ENCODE data around the gene TMEM150A. TPM values are rescaled to one million over a fixed set of nuclear protein-coding genes. Genes with fewer than 3 reads are reported as not detected.

TMEM150A gene
- total and polyA plus RNA-seq, 2 of the 13 experiments (the other 11 are each of a cell fraction or from before 2014, with no cell fraction given) = 30.1 to 70.4 TPM

DNA sequence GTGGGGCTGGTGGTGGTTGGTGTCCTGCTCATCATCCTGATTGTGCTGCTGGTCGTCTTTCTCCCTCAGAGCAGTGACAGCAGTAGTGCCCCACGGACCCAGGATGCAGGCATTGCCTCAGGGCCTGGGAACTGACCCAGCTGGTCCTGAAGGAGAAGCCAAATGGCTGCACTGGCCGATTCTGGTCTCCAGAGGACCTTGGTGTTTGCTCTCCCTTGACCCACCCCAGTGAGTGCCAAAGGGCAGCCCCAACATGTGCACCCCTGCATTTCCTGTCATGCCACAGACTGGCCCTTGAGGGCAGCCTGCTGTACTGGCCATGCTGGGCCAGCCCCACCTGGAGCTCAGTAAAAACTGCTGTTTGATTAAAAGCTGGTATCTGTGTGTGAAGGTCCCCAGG lies 9.5 kb downstream of the TMEM150A start (continued):
- TF ChIP-seq, protein P1, sequence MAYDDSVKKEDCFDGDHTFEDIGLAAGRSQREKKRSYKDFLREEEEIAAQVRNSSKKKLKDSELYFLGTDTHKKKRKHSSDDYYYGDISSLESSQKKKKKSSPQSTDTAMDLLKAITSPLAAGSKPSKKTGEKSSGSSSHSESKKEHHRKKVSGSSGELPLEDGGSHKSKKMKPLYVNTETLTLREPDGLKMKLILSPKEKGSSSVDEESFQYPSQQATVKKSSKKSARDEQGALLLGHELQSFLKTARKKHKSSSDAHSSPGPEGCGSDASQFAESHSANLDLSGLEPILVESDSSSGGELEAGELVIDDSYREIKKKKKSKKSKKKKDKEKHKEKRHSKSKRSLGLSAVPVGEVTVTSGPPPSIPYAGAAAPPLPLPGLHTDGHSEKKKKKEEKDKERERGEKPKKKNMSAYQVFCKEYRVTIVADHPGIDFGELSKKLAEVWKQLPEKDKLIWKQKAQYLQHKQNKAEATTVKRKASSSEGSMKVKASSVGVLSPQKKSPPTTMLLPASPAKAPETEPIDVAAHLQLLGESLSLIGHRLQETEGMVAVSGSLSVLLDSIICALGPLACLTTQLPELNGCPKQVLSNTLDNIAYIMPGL (CRISPR knock-in tag; IDR thresholded peaks at IDR 0.05; ENCODE audit: borderline replicate concordance in 1 of 2, low read depth in 1 of 2) = peak in 1 of 2 experiments; percentile 36; a peak in 1 of 4 replicates
- TF ChIP-seq, protein P2, sequence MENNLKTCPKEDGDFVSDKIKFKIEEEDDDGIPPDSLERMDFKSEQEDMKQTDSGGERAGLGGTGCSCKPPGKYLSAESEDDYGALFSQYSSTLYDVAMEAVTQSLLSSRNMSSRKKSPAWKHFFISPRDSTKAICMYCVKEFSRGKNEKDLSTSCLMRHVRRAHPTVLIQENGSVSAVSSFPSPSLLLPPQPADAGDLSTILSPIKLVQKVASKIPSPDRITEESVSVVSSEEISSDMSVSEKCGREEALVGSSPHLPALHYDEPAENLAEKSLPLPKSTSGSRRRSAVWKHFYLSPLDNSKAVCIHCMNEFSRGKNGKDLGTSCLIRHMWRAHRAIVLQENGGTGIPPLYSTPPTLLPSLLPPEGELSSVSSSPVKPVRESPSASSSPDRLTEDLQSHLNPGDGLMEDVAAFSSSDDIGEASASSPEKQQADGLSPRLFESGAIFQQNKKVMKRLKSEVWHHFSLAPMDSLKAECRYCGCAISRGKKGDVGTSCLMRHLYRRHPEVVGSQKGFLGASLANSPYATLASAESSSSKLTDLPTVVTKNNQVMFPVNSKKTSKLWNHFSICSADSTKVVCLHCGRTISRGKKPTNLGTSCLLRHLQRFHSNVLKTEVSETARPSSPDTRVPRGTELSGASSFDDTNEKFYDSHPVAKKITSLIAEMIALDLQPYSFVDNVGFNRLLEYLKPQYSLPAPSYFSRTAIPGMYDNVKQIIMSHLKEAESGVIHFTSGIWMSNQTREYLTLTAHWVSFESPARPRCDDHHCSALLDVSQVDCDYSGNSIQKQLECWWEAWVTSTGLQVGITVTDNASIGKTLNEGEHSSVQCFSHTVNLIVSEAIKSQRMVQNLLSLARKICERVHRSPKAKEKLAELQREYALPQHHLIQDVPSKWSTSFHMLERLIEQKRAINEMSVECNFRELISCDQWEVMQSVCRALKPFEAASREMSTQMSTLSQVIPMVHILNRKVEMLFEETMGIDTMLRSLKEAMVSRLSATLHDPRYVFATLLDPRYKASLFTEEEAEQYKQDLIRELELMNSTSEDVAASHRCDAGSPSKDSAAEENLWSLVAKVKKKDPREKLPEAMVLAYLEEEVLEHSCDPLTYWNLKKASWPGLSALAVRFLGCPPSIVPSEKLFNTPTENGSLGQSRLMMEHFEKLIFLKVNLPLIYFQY (CRISPR knock-in tag; IDR thresholded peaks at IDR 0.05; ENCODE audit: borderline replicate concordance) = no peak
- TF ChIP-seq, protein P3, sequence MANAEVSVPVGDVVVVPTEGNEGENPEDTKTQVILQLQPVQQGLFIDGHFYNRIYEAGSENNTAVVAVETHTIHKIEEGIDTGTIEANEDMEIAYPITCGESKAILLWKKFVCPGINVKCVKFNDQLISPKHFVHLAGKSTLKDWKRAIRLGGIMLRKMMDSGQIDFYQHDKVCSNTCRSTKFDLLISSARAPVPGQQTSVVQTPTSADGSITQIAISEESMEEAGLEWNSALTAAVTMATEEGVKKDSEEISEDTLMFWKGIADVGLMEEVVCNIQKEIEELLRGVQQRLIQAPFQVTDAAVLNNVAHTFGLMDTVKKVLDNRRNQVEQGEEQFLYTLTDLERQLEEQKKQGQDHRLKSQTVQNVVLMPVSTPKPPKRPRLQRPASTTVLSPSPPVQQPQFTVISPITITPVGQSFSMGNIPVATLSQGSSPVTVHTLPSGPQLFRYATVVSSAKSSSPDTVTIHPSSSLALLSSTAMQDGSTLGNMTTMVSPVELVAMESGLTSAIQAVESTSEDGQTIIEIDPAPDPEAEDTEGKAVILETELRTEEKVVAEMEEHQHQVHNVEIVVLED (CRISPR knock-in tag; IDR thresholded peaks at IDR 0.05; ENCODE audit: borderline replicate concordance) = no peak
- no peak for TF ChIP-seq NR2C2 (CRISPR knock-in tag; IDR thresholded peaks at IDR 0.05; ENCODE audit: borderline replicate concordance)
- TF ChIP-seq ZKSCAN8 (CRISPR knock-in tag; IDR thresholded peaks at IDR 0.05; ENCODE audit: borderline replicate concordance) = no peak
- no peak for TF ChIP-seq SUZ12 (IDR thresholded peaks at IDR 0.05; ENCODE audit: low read depth, low read length)
- TF ChIP-seq ZNF121 (CRISPR knock-in tag; IDR thresholded peaks at IDR 0.05) = peak; percentile 50; the same call in 1 of the 2 replicates
- TF ChIP-seq, protein P4, sequence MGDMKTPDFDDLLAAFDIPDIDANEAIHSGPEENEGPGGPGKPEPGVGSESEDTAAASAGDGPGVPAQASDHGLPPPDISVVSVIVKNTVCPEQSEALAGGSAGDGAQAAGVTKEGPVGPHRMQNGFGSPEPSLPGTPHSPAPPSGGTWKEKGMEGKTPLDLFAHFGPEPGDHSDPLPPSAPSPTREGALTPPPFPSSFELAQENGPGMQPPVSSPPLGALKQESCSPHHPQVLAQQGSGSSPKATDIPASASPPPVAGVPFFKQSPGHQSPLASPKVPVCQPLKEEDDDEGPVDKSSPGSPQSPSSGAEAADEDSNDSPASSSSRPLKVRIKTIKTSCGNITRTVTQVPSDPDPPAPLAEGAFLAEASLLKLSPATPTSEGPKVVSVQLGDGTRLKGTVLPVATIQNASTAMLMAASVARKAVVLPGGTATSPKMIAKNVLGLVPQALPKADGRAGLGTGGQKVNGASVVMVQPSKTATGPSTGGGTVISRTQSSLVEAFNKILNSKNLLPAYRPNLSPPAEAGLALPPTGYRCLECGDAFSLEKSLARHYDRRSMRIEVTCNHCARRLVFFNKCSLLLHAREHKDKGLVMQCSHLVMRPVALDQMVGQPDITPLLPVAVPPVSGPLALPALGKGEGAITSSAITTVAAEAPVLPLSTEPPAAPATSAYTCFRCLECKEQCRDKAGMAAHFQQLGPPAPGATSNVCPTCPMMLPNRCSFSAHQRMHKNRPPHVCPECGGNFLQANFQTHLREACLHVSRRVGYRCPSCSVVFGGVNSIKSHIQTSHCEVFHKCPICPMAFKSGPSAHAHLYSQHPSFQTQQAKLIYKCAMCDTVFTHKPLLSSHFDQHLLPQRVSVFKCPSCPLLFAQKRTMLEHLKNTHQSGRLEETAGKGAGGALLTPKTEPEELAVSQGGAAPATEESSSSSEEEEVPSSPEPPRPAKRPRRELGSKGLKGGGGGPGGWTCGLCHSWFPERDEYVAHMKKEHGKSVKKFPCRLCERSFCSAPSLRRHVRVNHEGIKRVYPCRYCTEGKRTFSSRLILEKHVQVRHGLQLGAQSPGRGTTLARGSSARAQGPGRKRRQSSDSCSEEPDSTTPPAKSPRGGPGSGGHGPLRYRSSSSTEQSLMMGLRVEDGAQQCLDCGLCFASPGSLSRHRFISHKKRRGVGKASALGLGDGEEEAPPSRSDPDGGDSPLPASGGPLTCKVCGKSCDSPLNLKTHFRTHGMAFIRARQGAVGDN (CRISPR knock-in tag; IDR thresholded peaks at IDR 0.05) = peak; percentile 81
- TF ChIP-seq, protein P5, sequence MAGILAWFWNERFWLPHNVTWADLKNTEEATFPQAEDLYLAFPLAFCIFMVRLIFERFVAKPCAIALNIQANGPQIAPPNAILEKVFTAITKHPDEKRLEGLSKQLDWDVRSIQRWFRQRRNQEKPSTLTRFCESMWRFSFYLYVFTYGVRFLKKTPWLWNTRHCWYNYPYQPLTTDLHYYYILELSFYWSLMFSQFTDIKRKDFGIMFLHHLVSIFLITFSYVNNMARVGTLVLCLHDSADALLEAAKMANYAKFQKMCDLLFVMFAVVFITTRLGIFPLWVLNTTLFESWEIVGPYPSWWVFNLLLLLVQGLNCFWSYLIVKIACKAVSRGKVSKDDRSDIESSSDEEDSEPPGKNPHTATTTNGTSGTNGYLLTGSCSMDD (CRISPR knock-in tag; IDR thresholded peaks at IDR 0.05) = no peak
- TF ChIP-seq ZFX (CRISPR knock-in tag; IDR thresholded peaks at IDR 0.05; ENCODE audit: low read depth) = 0 out of 2 replicates have a peak, but pooled peaks have one; percentile 33
- no peak for TF ChIP-seq PAF1 (CRISPR knock-in tag; IDR thresholded peaks at IDR 0.05)
- TF ChIP-seq ZMYM2 (CRISPR knock-in tag; IDR thresholded peaks at IDR 0.05) = no peak
- peak in 1 of 2 experiments; percentile 60; a peak in 1 of 4 replicates for TF ChIP-seq NR2F1 (CRISPR knock-in tag; IDR thresholded peaks at IDR 0.05)
- no peak for TF ChIP-seq MLLT10 (CRISPR knock-in tag; IDR thresholded peaks at IDR 0.05)
- TF ChIP-seq SALL2 (CRISPR knock-in tag; IDR thresholded peaks at IDR 0.05) = no peak
- TF ChIP-seq ZNF615 (CRISPR knock-in tag; IDR thresholded peaks at IDR 0.05; ENCODE audit: borderline replicate concordance) = no peak
- TF ChIP-seq ZSCAN25 (CRISPR knock-in tag; IDR thresholded peaks at IDR 0.05) = peak; percentile 98
